Superior temporal gyrus (tissue), 1 donor: ENCODE data around the gene BPTF.
"Not testable (repeated sequence)": the region's sequence is repeated elsewhere in the genome, so short reads cannot be mapped to it uniquely, and the experiment has no call there.

Source experiments
- DNase-seq: peaks from one replicate; pipeline ENCODE4 v3.0.0-alpha.2; 2016; ENCODE audit errors: extremely low spot score

BPTF gene

DNA sequence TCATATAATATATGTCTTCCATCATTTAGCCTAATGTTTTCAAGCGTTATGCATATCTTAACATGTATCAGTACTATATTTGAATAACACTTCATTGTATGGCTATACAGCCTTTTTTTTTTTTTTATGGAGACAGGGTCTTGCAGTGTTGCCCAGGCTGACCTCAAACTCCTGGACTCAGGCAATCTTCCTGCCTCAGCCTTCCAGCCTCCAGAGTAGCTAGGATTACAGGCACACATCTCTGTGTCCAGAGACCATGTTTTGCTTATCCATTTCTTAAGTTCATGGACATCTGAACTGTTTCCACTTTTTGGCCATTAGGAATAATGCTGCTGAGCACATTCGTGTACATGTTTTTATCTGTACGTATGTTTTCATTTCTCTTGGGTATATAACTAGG lies 7.8 kb downstream of the BPTF start:
- no peak for DNase-seq

DNA sequence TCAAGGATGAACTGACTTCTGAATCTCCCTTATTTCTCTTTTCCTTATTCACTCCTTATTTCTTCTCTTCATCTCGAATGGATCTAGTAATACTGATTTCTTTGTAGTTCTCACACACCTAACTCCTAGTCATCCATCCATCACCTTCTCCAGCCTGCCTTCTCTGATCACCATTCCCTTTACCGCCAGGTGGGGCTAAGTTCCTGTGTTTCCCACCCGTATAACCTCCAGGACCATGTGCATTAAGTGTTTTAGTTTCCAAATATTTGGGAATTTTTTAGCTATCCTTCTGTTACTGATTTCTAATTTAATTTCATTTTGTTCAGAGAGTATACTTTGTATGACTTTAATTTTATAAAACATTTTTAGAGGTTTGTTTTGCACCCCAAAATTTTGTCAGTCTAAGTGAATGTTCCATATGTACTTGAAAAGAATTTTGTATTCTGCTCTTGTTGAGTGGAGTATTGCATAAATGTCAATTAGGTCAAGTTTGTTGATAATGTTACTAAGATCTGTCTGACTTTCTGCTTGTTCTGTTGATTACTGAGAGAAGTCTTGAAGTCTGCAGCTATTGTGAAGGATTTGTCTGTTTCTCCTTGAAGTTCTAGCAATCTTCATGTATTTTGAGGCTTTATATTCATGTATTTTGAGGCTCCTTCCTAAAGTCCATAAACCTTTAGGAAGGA lies 8.8 kb downstream of the BPTF start:
- DNase-seq: no peak

DNA sequence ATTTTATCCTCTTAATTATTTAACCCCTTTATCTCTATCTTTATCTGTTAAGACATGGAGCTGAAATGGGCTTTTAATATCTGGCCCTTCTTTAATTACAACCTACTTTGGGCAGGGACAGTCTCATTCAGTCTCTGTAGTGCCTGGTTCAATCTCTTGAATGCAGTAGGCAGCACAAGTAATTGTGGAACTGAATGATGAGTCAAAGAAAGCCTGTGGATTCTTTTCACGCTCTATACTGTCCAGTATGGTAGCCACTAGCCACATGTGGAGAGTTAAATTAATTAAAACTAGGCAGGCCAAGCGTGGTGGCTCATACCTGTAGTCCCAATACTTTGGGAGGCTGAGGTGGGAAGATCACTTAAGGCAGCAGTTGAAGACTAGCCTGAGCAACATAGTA lies 9.3 kb downstream of the BPTF start:
- DNase-seq: no peak

DNA sequence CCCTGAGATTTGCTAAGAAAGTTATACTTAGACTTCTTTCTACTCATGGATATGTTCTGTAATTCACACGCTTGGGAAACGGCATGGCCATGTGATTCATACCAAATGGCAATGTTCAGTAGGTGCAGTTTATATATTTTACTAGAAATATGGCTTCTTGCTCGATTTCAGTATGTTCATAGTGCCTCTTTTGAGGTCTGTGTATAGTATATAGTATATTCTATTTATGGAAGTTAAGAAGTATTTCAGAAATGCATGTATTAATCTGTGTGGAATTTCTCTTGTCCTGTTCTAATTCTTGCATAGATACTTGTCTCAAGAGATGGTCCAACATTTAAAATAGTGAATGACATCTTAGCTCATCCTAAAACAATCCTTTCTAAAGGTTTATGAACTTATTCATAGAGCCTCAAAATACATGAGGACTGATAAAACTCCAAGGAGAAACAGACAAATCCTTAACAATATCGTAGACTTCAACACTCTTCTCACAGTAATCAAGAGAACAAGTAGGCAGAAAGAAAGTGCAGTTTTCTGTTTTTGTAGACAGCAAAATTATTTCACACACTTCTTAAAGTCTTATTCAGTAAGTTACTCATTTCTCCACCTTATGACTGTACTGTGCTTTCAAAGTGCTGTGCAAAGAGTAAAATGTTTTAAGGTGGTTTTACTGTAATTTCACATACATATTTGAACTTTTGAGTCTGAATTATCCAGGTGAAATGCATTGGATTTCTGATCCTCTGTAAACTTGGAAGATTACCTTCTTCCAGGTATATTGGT lies 11.1 kb downstream of the BPTF start:
- no peak for DNase-seq

DNA sequence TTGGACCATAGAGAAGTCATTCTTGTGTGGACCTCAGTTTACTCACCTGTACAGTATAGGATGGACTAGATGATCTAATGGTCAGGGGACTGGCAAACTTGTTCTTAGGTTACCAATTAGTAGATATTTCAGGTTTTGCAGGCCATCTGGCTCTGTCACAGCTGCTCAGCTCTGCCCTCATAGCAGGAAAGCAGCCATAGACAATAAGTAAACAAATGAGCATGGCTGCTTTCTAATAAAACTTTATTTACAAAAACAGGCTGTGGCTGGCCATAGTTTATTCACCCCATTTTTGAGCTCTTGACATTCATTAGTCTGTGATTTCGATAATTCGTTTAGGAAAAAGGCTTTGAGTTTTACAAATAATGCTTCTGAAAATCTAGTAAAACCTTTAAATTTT lies 12.7 kb downstream of the BPTF start:
- DNase-seq: no peak

DNA sequence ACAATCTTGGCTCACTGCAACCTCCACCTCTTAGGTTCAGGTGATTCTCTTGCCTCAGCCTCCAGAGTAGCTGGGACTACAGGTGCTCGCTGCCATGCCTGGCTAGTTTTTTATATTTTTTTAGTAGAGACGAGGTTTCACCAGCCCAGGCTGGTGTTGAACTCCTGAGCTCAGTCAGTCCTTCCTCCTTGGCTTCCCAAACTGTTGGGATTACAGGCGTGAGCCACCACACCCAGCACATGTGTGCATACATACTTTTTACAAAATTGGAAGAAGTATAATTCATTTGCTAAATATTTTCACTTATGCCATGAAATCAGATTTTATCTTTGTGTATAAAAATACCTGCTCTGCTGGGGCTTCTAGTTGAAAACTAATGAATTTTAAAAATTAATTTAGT lies 13.2 kb downstream of the BPTF start:
- no peak for DNase-seq

DNA sequence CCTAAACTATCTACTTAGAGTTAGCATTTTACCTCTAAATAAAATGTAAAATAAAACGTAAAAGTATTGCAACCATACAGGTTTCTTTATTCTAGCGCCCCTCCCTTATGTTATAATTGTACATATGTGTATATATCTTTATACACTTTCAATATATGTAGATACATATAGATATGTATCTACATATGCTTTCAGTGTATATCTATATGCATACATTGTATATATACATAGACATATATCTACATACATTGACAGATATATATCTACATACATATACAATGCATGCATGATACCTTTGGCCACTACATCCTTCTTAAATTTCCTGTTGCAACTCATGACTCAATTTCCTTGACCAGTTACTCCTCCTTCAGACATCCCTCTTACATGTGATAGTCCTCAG lies 16.7 kb downstream of the BPTF start:
- DNase-seq: no peak

DNA sequence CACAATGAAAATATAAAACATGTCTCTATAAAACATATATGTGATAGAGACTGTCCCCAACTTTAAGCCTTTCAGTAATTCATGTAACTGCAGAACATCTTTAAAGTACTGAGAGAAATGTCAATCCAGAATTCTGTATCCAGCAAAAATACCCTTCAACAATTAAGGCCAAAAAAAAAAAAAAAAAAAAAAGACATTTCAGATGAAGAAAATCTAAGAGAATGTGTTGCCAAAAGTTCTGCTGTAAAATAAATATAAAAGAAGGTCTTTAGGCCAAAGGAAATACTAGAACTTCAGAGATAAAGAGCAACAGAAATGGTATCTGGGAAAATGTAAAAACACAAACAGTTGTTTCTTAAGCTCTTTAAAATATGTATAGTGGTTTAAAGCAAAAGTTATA lies 17.3 kb downstream of the BPTF start:
- DNase-seq: no peak

DNA sequence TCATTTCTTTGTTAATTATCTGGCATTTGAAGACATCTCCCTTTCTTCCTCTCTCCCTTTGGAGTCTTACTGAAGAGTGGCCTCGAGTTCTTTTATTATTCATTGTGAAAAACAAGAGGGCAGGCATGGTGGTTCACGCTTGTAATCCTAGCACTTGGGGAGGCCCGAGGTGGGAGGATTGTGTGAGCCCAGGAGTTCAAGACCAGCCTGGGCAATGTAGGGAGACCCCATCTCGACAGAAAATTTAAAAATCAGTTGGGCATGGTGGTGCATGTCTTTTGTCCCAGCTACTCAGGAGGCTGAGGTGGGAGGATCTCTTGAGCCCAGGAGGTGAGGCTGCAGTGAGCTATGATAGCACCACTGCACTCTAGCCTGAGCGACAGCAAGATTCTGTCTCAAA lies 20.1 kb downstream of the BPTF start:
- DNase-seq: no peak

DNA sequence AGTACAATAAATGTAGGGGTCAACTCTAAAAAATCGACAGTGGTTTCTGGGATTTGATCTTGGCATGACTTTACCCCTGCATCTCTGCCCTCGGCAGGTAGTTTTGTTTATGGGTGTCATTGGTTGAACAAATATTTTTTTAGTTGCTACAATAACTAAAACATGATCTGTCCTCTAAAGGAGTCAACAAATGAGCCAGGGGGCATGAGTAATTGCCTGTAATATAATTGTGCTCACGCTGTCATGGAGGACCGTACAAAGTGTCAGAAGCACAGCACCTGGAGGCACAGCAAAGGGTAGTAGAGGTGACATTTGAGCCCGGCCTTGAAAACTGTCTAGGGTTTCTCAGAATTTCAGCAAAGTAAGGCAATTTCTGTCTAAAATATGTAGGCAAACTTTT lies 22.9 kb downstream of the BPTF start:
- DNase-seq: not testable (repeated sequence)

DNA sequence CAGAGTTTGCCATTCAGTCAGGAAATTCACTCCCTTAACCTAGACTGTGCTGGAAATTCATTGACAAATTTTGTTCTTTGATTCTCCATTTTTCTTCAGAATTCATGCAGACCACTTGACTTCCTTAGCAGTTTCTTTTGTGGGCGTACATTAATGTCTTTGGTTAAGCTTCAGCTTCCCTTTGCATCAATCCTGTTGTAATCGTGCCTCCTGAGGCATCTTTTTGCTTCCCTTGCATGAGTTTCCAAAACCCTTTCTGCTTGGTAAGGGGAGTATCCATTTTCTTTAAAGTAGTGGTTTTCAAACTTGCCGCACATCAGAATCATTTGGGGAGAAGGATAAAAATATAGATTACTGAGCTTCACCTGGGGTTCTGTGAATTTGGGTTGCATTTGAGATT lies 23.5 kb downstream of the BPTF start:
- DNase-seq: not testable (repeated sequence)

DNA sequence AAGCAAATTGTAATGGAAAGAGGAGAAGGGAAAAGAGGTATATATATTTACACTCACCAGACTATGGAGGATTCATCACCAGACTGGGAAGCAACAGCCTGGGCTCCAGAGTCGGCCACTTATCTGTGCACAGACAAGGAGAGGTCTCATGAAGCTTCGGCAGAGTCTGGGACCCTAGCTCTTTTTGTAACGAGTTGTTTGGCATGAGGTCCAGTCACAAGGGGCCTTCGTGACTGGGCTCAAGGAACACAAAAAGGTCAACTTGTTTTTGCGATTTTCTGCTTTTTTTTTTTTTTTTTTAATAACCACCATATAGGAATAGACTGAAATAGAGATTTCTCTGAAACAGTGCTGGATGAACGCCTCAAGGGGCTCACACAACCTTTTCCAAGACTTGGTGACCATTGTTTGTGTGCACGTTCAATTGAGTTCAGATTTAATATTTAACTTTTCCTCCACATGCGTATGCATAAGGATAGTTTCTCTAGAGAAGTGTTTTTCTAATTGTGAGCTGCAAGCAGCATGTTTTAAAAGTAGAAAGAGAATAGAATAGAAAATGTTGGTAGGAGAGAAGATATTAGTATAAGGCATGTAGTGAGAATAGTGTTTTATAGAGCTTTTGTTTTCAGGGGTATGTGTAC lies 25.8 kb downstream of the BPTF start:
- no peak for DNase-seq

DNA sequence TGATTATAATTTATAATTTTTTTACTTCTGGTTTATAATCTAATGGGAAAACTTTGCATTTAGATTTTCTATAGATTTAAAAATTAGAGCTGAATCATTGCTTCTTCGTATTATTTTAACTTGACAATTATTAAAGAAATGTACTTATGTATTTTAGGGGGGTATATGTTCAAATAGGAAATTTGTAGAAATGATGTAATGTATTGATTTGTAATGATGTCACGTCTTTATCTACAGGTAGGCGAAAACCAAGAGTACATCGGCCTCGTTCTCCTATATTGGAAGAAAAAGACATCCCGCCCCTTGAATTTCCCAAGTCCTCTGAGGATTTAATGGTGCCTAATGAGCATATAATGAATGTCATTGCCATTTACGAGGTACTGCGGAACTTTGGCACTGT lies 28.4 kb downstream of the BPTF start:
- DNase-seq: no peak

DNA sequence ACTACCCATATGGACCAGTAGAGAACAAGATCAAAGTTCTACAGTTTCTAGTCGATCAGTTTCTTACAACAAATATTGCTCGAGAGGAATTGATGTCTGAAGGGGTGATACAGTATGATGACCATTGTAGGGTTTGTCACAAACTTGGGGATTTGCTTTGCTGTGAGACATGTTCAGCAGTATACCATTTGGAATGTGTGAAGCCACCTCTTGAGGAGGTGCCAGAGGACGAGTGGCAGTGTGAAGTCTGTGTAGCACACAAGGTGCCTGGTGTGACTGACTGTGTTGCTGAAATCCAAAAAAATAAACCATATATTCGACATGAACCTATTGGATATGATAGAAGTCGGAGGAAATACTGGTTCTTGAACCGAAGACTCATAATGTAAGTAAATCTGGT lies 29.1 kb downstream of the BPTF start:
- DNase-seq: no peak

DNA sequence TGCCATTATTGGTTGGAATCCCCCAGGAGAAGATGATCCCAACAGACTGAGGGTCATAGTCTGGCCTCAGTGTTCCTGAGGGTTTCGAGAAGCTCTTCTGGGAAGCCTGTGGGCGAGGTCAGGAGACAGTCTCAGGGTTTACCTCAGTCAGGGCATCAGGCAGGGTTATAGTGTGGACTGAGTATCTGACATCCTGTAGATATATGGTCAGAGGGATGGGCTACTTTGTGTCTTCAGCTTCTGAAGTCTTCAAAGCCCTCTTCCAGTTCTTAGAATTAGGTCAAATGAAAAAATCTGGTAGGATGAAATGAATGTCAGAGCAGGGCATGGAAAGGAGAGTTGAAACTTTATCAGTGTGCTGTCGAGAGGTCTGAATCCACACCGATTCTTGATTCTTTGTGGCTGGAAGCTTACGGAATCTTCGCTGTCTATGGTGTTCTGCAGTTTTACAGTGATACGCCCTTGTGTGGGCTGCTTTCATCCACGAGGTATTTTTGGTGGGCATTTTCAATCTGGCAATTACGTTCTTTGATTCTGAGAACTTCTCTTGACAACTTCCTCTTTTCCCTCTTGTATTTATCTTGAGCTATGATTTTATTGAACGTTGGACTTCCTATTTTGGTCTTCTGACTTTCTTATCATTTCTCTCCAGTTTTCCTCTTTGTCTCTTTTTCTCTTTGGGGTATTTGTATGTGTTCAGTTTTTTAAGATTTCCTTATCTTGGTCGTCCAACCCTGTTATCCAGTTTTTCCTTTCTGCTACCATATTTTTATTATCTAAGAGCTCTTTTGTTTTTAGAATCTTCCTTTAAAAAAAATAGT lies 30.4 kb downstream of the BPTF start:
- DNase-seq: no peak

DNA sequence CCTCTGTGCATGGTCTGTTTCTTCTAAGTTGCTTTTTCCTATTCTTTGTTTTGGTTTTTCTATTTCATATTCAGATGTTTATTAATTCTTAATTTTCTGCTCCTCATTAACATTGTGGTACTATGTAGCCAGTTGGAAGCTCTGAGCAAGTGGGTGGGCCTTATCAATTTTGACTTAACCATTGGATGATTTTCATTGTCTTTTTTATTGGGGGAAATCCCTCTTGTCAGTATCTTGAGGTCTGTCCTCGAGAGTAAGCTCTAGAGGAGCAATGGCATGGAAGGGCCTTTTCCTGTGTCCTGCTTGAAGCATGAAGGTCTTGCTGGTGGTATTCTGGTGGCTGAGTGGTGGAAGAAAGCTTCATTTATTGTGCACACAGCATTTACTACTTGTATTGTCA lies 31.1 kb downstream of the BPTF start:
- DNase-seq: not testable (repeated sequence)

DNA sequence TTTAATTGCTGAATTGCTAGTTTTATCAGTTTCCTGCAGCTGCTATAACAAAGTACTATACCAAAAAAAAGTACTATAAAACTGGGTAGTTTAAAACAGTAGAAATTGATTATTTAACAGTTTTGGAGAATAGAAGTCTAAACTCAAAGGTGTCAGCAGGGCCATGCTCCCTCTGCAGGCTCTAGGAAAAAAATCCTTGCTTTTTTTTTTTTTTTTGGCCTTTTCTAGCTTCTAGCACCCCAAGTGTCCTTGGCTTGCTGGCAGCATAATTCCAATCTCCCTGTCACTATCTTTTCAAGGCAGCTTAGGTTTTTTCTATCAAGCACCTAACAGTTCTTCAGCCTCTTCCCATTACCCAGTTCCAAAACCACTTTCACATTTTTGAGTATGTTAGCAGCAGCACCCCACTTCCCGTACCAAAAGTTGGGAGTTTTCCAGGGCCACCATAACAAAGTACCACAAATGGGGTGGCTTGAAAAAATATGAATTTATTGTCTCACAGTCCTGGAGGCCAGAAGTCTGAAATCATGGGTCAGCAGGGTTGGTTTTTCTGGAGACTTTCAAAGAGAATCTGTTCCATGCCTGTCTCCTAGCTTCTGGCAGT lies 37.4 kb downstream of the BPTF start:
- no peak for DNase-seq

DNA sequence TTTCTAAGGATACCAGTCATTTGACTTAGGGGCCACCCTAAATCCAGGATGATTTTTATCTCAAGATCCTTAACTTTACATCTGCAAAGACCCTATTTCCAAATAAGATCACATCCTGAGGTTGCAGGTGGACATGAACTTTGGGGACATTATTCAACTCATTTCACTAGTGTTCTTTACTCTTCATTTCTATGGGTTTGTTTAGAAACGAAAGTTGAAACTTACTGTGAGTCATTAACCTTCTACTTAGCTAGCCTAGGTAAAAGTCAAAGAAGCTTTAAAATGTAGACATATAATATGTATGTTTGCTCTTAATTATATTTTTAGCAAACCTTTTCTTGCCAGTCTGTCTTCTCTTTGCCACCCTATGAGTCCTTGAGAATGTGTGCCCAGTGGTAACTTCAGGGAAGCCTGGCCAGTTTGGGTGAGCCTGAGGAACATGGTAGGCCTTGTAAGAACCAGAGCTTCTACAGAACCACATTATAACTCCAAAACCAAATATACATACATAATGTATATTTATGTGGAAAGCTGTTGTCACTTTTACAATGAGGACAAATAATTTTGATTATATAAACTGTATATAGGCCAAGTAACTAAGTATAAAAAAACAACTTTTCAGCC lies 38.4 kb downstream of the BPTF start:
- no peak for DNase-seq

DNA sequence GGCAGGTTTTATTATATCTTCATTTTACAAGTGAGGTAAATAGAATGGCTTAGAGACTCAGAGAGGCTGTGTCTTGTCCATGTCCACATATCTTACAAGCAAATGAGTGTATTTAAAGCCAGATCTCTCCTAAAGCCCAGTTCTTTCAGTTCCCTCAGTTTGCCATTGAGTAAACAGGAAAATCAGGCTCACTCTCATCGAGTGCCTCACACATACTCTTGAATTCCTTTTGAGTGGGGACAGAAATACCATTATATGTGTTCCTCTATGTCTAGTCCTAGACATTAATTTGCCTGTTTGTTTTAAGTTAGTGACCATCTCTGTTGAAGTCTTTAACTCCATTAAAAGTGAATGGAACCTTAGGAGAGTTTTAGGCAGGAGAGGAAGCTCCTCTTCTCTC lies 40.1 kb downstream of the BPTF start:
- DNase-seq: no peak

DNA sequence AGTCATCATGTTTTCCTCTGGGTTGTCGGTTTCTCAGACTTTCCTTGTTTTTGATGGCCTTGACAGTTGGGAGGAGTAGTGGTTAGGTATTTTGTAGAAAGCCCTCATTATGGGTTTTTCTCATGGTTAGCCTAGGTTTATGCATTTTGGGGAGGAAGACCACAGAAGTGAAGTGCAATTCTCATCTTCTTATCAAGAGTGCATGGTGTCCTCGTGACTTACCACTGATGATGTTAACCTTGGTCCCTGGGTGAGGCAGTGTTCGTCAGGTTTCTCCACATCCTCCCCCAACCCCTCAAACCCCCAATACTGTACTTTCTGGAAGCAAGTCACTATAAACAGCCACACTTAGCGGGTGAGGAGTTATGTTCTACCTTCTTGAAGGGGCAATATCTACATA lies 42.3 kb downstream of the BPTF start:
- no peak for DNase-seq

DNA sequence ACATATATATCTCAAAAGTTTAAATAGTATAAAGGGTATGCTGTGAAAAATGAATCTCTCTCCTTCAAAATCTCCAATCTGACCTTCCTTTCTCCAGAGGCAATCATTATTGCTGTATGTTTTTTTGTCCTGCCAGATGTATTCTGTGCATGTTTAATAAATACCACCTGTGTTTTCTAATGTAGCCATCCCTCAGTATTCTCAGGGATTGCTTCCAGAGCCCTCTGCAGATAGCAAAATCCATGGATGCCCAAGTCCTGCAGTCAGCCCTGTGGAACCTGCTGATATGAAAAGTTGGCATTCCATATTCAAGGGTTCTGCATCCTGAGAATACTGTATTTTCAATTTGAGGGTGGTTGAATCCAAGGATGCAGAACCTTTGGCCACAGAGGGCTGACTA lies 42.9 kb downstream of the BPTF start:
- DNase-seq: no peak
